GM23248 (cell line): ENCODE measurements around the gene SMC4. TPM values are rescaled to one million over a fixed set of nuclear protein-coding genes. Genes with fewer than 3 reads are reported as not detected.

Experiments
- DNase-seq: peaks from one replicate; pipeline ENCODE4 v3.0.0-alpha.2; 2015
- H2AFZ ChIP-seq: fragments of 200-600 bp; sonication (generic); 2 replicates; pipeline ENCODE4 v1.6.1; 2016; ENCODE audit warnings: antibody characterized with exemption
- H3F3A ChIP-seq: fragments of 200-600 bp; sonication (generic); 2 replicates; pipeline ENCODE4 v1.6.1; 2016; ENCODE audit warnings: mild to moderate bottlenecking, antibody characterized with exemption, mixed run types; ENCODE audit not compliant: insufficient read depth
- H3K27ac ChIP-seq: fragments of 200-600 bp; sonication (generic); 2 replicates; pipeline ENCODE4 v1.5.1; 2016; ENCODE audit warnings: mild to moderate bottlenecking
- H3K27me3 ChIP-seq: fragments of 200-600 bp; sonication (generic); replicated peaks from 2 replicates; pipeline ENCODE4 v1.6.1; 2016; ENCODE audit warnings: mild to moderate bottlenecking; ENCODE audit not compliant: insufficient read depth
- H3K36me3 ChIP-seq: fragments of 200-600 bp; sonication (generic); 2 replicates; pipeline ENCODE4 v1.6.1; 2016; ENCODE audit warnings: low read depth, mild to moderate bottlenecking
- H3K4me1 ChIP-seq: fragments of 200-600 bp; sonication (generic); 2 replicates; pipeline ENCODE4 v1.6.1; 2016; ENCODE audit warnings: mild to moderate bottlenecking; ENCODE audit not compliant: insufficient read depth
- H3K4me2 ChIP-seq: fragments of 200-600 bp; sonication (generic); one replicate; pipeline ENCODE4 v1.6.1; 2016; ENCODE audit warnings: mild to moderate bottlenecking; ENCODE audit not compliant: unreplicated experiment
- H3K4me3 ChIP-seq: fragments of 200-600 bp; sonication (generic); 2 replicates; pipeline ENCODE4 v1.5.1; 2016; ENCODE audit warnings: mild to moderate bottlenecking
- H3K79me2 ChIP-seq: fragments of 200-600 bp; sonication (generic); 2 replicates; pipeline ENCODE4 v1.6.1; 2016; ENCODE audit warnings: mild to moderate bottlenecking; ENCODE audit not compliant: insufficient read depth
- H3K9ac ChIP-seq: fragments of 200-600 bp; sonication (generic); 2 replicates; pipeline ENCODE4 v1.6.1; 2016; ENCODE audit warnings: mild to moderate bottlenecking
- H3K9me2 ChIP-seq: fragments of 200-600 bp; sonication (generic); 2 replicates; pipeline ENCODE4 v1.6.1; 2016; ENCODE audit warnings: mixed run types, mild to moderate bottlenecking, moderate library complexity; ENCODE audit not compliant: insufficient read depth
- H3K9me3 ChIP-seq: fragments of 200-600 bp; sonication (generic); one replicate; pipeline ENCODE4 v1.6.1; 2017; ENCODE audit warnings: low read depth
- H4K20me1 ChIP-seq: fragments of 200-600 bp; sonication (generic); 2 replicates; pipeline ENCODE4 v1.6.0; 2016; ENCODE audit not compliant: insufficient read depth
- EZH2 ChIP-seq: fragments of 200-600 bp; sonication (generic); IDR thresholded peaks from 2 replicates; pipeline ENCODE4 v1.6.1; 2018; ENCODE audit warnings: antibody characterized with exemption, mild to moderate bottlenecking; ENCODE audit not compliant: insufficient read depth, poor library complexity, severe bottlenecking
- EZH2phosphoT487 ChIP-seq: fragments of 200-600 bp; sonication (generic); IDR thresholded peaks from 2 replicates; pipeline ENCODE4 v1.6.1; 2018; ENCODE audit warnings: antibody characterized with exemption, moderate library complexity, mild to moderate bottlenecking, low read depth; ENCODE audit not compliant: insufficient read depth
- WGBS, 2 experiments: methylation state at CpG; one replicate each; pipeline ENCODE4 v1.1.6; 2015 to 2017; ENCODE audit warnings: low lambda C conversion rate in 2 of 2, low coverage in 1 of 2; ENCODE audit errors: missing lambda C conversion rate in 2 of 2; 5-methylcytosine and 5-hydroxymethylcytosine counted together
- in situ Hi-C: fragments of 300-500 bp; cut with MboI; formaldehyde crosslinking; loops from 2 replicates; pipeline ENCODE4 v1.15.0; 2020
- polyA plus RNA-seq: library from polyadenylated mRNA; unstranded; fragments of >200 nt; fragmentation: Nextera tagmentation; extraction: Ambion mirVana; gene quantifications from 2 replicates; pipeline ENCODE4 v1.2.1, GENCODE V29; 2016
- total RNA-seq: library from RNA; depleted of rRNA; stranded (reverse); fragments of >200 nt; shearing (Covaris generic); gene quantifications from 2 replicates; pipeline ENCODE4 v1.2.3, GENCODE V29; 2014

The SMC4 gene
- total and polyA plus RNA-seq, 2 experiments from 2014 or later: 69.7 to 73.6 TPM

GRCh38 chr3:160395297-160395696, 4.2 kb upstream of the SMC4 start:
- TF ChIP-seq EZH2 (no peak), EZH2phosphoT487 (no peak)
- Histone ChIP-seq H3K27ac (peak overlapping the region; percentile 28; the same call in 1 of the 2 replicates), H3F3A (peaks cover 19% of the 10 kb centered on the region), H3K4me1 (peaks cover 22% of the 10 kb centered on the region), H3K9me3 (no peaks in the 10 kb centered on the region), H4K20me1 (no peaks in the 10 kb centered on the region), H3K36me3 (no peaks in the 10 kb centered on the region), H3K79me2 (peaks cover 87% of the 10 kb centered on the region), H3K9me2 (no peaks in the 10 kb centered on the region), H3K27me3 (no peaks in the 10 kb centered on the region), H3K9ac (no peak overlapping the region), H2AFZ (no peak overlapping the region), H3K4me2 (peak overlapping the region; percentile 47), H3K4me3 (no peak overlapping the region)
- DNase-seq: peak; percentile 85
- in situ Hi-C loops: no loop called here

- peak overlapping the region; percentile 98 for H3K27ac ChIP-seq
- H3K36me3 ChIP-seq: 0 out of 2 replicates have a peak, but pooled peaks cover 4% of the 10 kb centered on the region
- peak overlapping the region; percentile 95 for H3K4me3 ChIP-seq
- H3K27me3 ChIP-seq: no peaks in the 10 kb centered on the region
- H4K20me1 ChIP-seq: no peaks in the 10 kb centered on the region
- peak overlapping the region; percentile 95 for H2AFZ ChIP-seq
- in situ Hi-C loops: no loop called here
- no peak for TF ChIP-seq EZH2phosphoT487
- TF ChIP-seq EZH2: no peak
- peaks cover 87% of the 10 kb centered on the region for H3K79me2 ChIP-seq
- WGBS, 2 experiments: 0 to 2% methylated on average over 9 of the region's 9 CpGs
- H3K9me3 ChIP-seq: no peaks in the 10 kb centered on the region
- H3K4me1 ChIP-seq: peaks cover 39% of the 10 kb centered on the region
- peak overlapping the region; percentile 82 for H3K4me2 ChIP-seq
- no peaks in the 10 kb centered on the region for H3K9me2 ChIP-seq
- H3K9ac ChIP-seq: peak overlapping the region; percentile 98
- H3F3A ChIP-seq: peaks cover 26% of the 10 kb centered on the region
- DNase-seq: no peak
Measured at GRCh38 chr3:160398820-160399124, 678 bp upstream of the SMC4 start.

GRCh38 chr3:160400030-160400701, 716 bp downstream of the SMC4 start:
- Histone ChIP-seq H3K4me3 (peak overlapping the region; percentile 95), H3K9ac (peak overlapping the region; percentile 98), H3K36me3 (peaks cover 11% of the 10 kb centered on the region; the same call in 1 of the 2 replicates), H3K4me1 (peaks cover 46% of the 10 kb centered on the region), H3K4me2 (peak overlapping the region; percentile 90), H3K9me3 (no peaks in the 10 kb centered on the region), H2AFZ (peak overlapping the region; percentile 95), H3K27ac (peak overlapping the region; percentile 98), H3F3A (peaks cover 25% of the 10 kb centered on the region), H3K9me2 (no peaks in the 10 kb centered on the region), H3K27me3 (no peaks in the 10 kb centered on the region), H3K79me2 (peaks cover 87% of the 10 kb centered on the region), H4K20me1 (no peaks in the 10 kb centered on the region)
- 1 to 2% methylated on average over 41 to 49 of the region's 49 CpGs for WGBS, 2 experiments
- in situ Hi-C loops: loop anchor here (10.0 kb wide), 1 partner anchor 235 kb away; no protein-coding TSS in a partner anchor
- no peak for TF ChIP-seq EZH2phosphoT487
- TF ChIP-seq EZH2: no peak
- peak; percentile 83 for DNase-seq

GRCh38 chr3:160400702-160401150, 1.3 kb downstream of the SMC4 start:
- Histone ChIP-seq H3K9ac (peak overlapping the region; percentile 98), H3K4me2 (peak overlapping the region; percentile 90), H3K4me1 (peaks cover 46% of the 10 kb centered on the region), H3K4me3 (peak overlapping the region; percentile 95), H3K27ac (peak overlapping the region; percentile 98), H3K9me2 (no peaks in the 10 kb centered on the region), H2AFZ (peak overlapping the region; percentile 95), H4K20me1 (no peaks in the 10 kb centered on the region), H3K36me3 (peaks cover 14% of the 10 kb centered on the region; the same call in 1 of the 2 replicates), H3K9me3 (no peaks in the 10 kb centered on the region), H3K27me3 (no peaks in the 10 kb centered on the region), H3F3A (peaks cover 23% of the 10 kb centered on the region), H3K79me2 (peaks cover 92% of the 10 kb centered on the region)
- peak; percentile 56 for DNase-seq
- 0 to 1% methylated on average over 32 to 39 of the region's 51 CpGs for WGBS, 2 experiments
- in situ Hi-C loops: loop anchor here (10.0 kb wide), 1 partner anchor 236 kb away; no protein-coding TSS in a partner anchor
- TF ChIP-seq EZH2phosphoT487 (no peak), EZH2 (no peak)
